ENCODE data around the gene CYP4F22. TPM values are rescaled to one million over a fixed set of nuclear protein-coding genes. Genes with fewer than 3 reads are reported as not detected.
A peak's percentile ranks its signal among the peaks of the same experiment; 100 is the strongest.

The CYP4F22 gene
- total and polyA plus RNA-seq, 2 donors from 2014 or later: 0.09 TPM; not detected in 1

GRCh38 chr19:15584095-15584494, 75.8 kb downstream of the CYP4F22 start:
- no peak for DNase-seq
- Histone ChIP-seq H3K27ac (ENCODE audit: low read depth in 2 of 2, low read length in 2 of 2) (no peak overlapping the region), H3K27me3 (ENCODE audit: control insufficient read depth, insufficient read depth, low read length) (no peaks in the 10 kb centered on the region), H3K4me3 (ENCODE audit: low read length in 3 of 3) (no peak overlapping the region), H3K9me3 (ENCODE audit: control insufficient read depth in 2 of 3, insufficient read depth in 1 of 3, low read length in 3 of 3) (no peaks in the 10 kb centered on the region), H3K9ac (ENCODE audit: low read length in 3 of 3) (no peak overlapping the region), H3K4me1 (ENCODE audit: control insufficient read depth in 2 of 3, insufficient read depth in 2 of 3, low read depth in 1 of 3, low read length in 3 of 3) (peaks cover 0 to 2% (median 0%) of the 10 kb centered on the region in 3 donors), H3K36me3 (ENCODE audit: control insufficient read depth in 2 of 3, insufficient read depth in 3 of 3, low read length in 3 of 3) (no peaks in the 10 kb centered on the region)
- no peak for TF ChIP-seq CTCF (IDR thresholded peaks at IDR 0.05; ENCODE audit: borderline replicate concordance, extremely low read depth, insufficient read depth)
- intact Hi-C loops (cut with DNase I): no loop called here
- no peak for FAIRE-seq

GRCh38 chr19:15584541-15585115, 76.3 kb downstream of the CYP4F22 start:
- Histone ChIP-seq H3K9ac (ENCODE audit: low read length in 3 of 3) (no peak overlapping the region), H3K9me3 (ENCODE audit: control insufficient read depth in 2 of 3, insufficient read depth in 1 of 3, low read length in 3 of 3) (no peaks in the 10 kb centered on the region), H3K27me3 (ENCODE audit: control insufficient read depth, insufficient read depth, low read length) (no peaks in the 10 kb centered on the region), H3K36me3 (ENCODE audit: control insufficient read depth in 2 of 3, insufficient read depth in 3 of 3, low read length in 3 of 3) (no peaks in the 10 kb centered on the region), H3K27ac (ENCODE audit: low read depth in 2 of 2, low read length in 2 of 2) (no peak overlapping the region), H3K4me1 (ENCODE audit: control insufficient read depth in 2 of 3, insufficient read depth in 2 of 3, low read depth in 1 of 3, low read length in 3 of 3) (peaks cover 0 to 2% (median 0%) of the 10 kb centered on the region in 3 donors), H3K4me3 (ENCODE audit: low read length in 3 of 3) (no peak overlapping the region)
- TF ChIP-seq CTCF (IDR thresholded peaks at IDR 0.05; ENCODE audit: borderline replicate concordance, extremely low read depth, insufficient read depth): peak; percentile 84
- FAIRE-seq: no peak
- intact Hi-C loops (cut with DNase I): no loop called here
- DNase-seq: peak; percentile 79 to 89 (median 87)

- Histone ChIP-seq H3K36me3 (ENCODE audit: control insufficient read depth in 2 of 3, insufficient read depth in 3 of 3, low read length in 3 of 3) (no peaks in the 10 kb centered on the region), H3K27me3 (ENCODE audit: control insufficient read depth, insufficient read depth, low read length) (no peaks in the 10 kb centered on the region), H3K9ac (ENCODE audit: low read length in 3 of 3) (no peak overlapping the region), H3K4me3 (ENCODE audit: low read length in 3 of 3) (no peak overlapping the region), H3K27ac (ENCODE audit: low read depth in 2 of 2, low read length in 2 of 2) (no peak overlapping the region), H3K9me3 (ENCODE audit: control insufficient read depth in 2 of 3, insufficient read depth in 1 of 3, low read length in 3 of 3) (no peaks in the 10 kb centered on the region), H3K4me1 (ENCODE audit: control insufficient read depth in 2 of 3, insufficient read depth in 2 of 3, low read depth in 1 of 3, low read length in 3 of 3) (peaks cover 0 to 2% (median 0%) of the 10 kb centered on the region in 3 donors)
- no peak for TF ChIP-seq CTCF (IDR thresholded peaks at IDR 0.05; ENCODE audit: borderline replicate concordance, extremely low read depth, insufficient read depth)
- no peak for DNase-seq
- FAIRE-seq: no peak
- intact Hi-C loops (cut with DNase I): no loop called here
Measured at GRCh38 chr19:15587663-15588062, 79.3 kb downstream of the CYP4F22 start.

GRCh38 chr19:15588265-15588664, 79.9 kb downstream of the CYP4F22 start:
- TF ChIP-seq CTCF (IDR thresholded peaks at IDR 0.05; ENCODE audit: borderline replicate concordance, extremely low read depth, insufficient read depth): no peak
- Histone ChIP-seq H3K27me3 (ENCODE audit: control insufficient read depth, insufficient read depth, low read length) (no peaks in the 10 kb centered on the region), H3K4me3 (ENCODE audit: low read length in 3 of 3) (no peak overlapping the region), H3K9ac (ENCODE audit: low read length in 3 of 3) (no peak overlapping the region), H3K36me3 (ENCODE audit: control insufficient read depth in 2 of 3, insufficient read depth in 3 of 3, low read length in 3 of 3) (no peaks in the 10 kb centered on the region), H3K9me3 (ENCODE audit: control insufficient read depth in 2 of 3, insufficient read depth in 1 of 3, low read length in 3 of 3) (no peaks in the 10 kb centered on the region), H3K4me1 (ENCODE audit: control insufficient read depth in 2 of 3, insufficient read depth in 2 of 3, low read depth in 1 of 3, low read length in 3 of 3) (peaks cover 0 to 2% (median 0%) of the 10 kb centered on the region in 3 donors), H3K27ac (ENCODE audit: low read depth in 2 of 2, low read length in 2 of 2) (no peak overlapping the region)
- intact Hi-C loops (cut with DNase I): no loop called here
- FAIRE-seq (no peak), DNase-seq (no peak)
